Measurements from ENCODE around the gene MAMDC2.

DNA sequence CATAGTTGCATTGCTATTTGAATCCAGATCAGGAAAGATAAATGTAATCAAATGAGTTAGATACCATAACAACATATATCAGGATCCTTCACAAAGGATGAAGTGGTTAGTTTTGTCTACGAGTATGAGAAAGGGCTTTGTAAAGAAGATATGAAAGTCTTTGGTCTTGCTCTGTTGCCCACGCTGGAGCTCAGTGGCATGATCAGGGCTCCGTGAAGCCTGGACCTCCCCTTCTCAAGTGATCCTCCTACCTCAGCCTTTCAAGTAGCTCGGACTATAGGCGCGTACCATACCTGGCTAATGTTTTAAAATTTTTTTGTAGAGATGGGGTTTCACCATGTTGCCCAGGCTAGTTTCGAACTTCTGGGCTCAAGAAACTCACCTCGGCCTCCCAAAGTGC, 217.0 kb downstream of the MAMDC2 start:
- TF ChIP-seq, protein P1, sequence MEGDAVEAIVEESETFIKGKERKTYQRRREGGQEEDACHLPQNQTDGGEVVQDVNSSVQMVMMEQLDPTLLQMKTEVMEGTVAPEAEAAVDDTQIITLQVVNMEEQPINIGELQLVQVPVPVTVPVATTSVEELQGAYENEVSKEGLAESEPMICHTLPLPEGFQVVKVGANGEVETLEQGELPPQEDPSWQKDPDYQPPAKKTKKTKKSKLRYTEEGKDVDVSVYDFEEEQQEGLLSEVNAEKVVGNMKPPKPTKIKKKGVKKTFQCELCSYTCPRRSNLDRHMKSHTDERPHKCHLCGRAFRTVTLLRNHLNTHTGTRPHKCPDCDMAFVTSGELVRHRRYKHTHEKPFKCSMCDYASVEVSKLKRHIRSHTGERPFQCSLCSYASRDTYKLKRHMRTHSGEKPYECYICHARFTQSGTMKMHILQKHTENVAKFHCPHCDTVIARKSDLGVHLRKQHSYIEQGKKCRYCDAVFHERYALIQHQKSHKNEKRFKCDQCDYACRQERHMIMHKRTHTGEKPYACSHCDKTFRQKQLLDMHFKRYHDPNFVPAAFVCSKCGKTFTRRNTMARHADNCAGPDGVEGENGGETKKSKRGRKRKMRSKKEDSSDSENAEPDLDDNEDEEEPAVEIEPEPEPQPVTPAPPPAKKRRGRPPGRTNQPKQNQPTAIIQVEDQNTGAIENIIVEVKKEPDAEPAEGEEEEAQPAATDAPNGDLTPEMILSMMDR (IDR thresholded peaks at IDR 0.05) = no peak
- TF ChIP-seq POLR2A (IDR thresholded peaks at IDR 0.05) = no peak
